GM23338 (cell line): ENCODE data around the gene CHST10. TPM values are rescaled to one million over a fixed set of nuclear protein-coding genes. Genes with fewer than 3 reads are reported as not detected.

Experiments used
- ATAC-seq: fragments of 200-7000 bp; cut with Tn5 transposase; 3 replicates; pipeline ENCODE4 v1.9.1; 2020
- DNase-seq: peaks from one replicate; pipeline ENCODE4 v3.0.0-alpha.2; 2015; ENCODE audit warnings: low spot score
- H2AFZ ChIP-seq: fragments of 200-600 bp; sonication (generic); 2 replicates; pipeline ENCODE4 v1.8.0; 2016; ENCODE audit warnings: antibody characterized with exemption, mild to moderate bottlenecking, moderate library complexity
- H3F3A ChIP-seq: fragments of 200-600 bp; sonication (generic); replicated peaks from 2 replicates; pipeline ENCODE4 v1.8.0; 2017; ENCODE audit warnings: antibody characterized with exemption, mixed run types, low read depth
- H3K27ac ChIP-seq: fragments of 200-600 bp; sonication (generic); 2 replicates; pipeline ENCODE4 v1.6.1; 2016; ENCODE audit warnings: low read depth
- H3K27me3 ChIP-seq: fragments of 200-600 bp; sonication (generic); 2 replicates; pipeline ENCODE4 v1.8.0; 2016; ENCODE audit warnings: mild to moderate bottlenecking, mixed run types, moderate library complexity; ENCODE audit not compliant: insufficient read depth
- H3K36me3 ChIP-seq: fragments of 200-600 bp; sonication (generic); 2 replicates; pipeline ENCODE4 v1.8.0; 2016; ENCODE audit warnings: mild to moderate bottlenecking; ENCODE audit not compliant: insufficient read depth
- H3K4me1 ChIP-seq: fragments of 200-600 bp; sonication (generic); 2 replicates; pipeline ENCODE4 v1.8.0; 2016; ENCODE audit warnings: mild to moderate bottlenecking, moderate library complexity; ENCODE audit not compliant: insufficient read depth
- H3K4me2 ChIP-seq: fragments of 200-600 bp; sonication (generic); 2 replicates; pipeline ENCODE4 v1.7.1; 2017; ENCODE audit warnings: mixed run types
- H3K4me3 ChIP-seq: fragments of 200-600 bp; sonication (generic); 2 replicates; pipeline ENCODE4 v1.6.1; 2016; ENCODE audit warnings: mixed run types
- H3K79me2 ChIP-seq: fragments of 200-600 bp; sonication (generic); replicated peaks from 2 replicates; pipeline ENCODE4 v1.8.0; 2017; ENCODE audit warnings: mild to moderate bottlenecking; ENCODE audit not compliant: insufficient read depth
- H3K9me2 ChIP-seq: fragments of 200-600 bp; sonication (generic); 2 replicates; pipeline ENCODE4 v1.8.0; 2017; ENCODE audit not compliant: insufficient read depth
- H4K20me1 ChIP-seq: fragments of 200-600 bp; sonication (generic); replicated peaks from 2 replicates; pipeline ENCODE4 v1.8.0; 2017; ENCODE audit warnings: mild to moderate bottlenecking; ENCODE audit not compliant: insufficient read depth
- H3K27ac Mint-ChIP-seq: 2 replicates; pipeline ENCODE4 v1.8.0; 2020; ENCODE audit warnings: inconsistent platforms, mild to moderate bottlenecking, moderate library complexity, mixed read lengths
- H3K27me3 Mint-ChIP-seq: 3 replicates; pipeline ENCODE4 v1.8.0; 2022; ENCODE audit warnings: low read depth, mild to moderate bottlenecking, moderate library complexity, mixed read lengths, inconsistent platforms; ENCODE audit not compliant: insufficient read depth, poor library complexity
- H3K36me3 Mint-ChIP-seq: 3 replicates; pipeline ENCODE4 v1.8.0; 2021; ENCODE audit warnings: low read depth, mild to moderate bottlenecking, inconsistent platforms, moderate library complexity, mixed read lengths
- H3K4me1 Mint-ChIP-seq: 3 replicates; pipeline ENCODE4 v1.8.0; 2020; ENCODE audit warnings: mild to moderate bottlenecking, inconsistent platforms, mixed read lengths
- H3K4me3 Mint-ChIP-seq: 3 replicates; pipeline ENCODE4 v1.8.0; 2021; ENCODE audit warnings: moderate library complexity, mild to moderate bottlenecking, inconsistent platforms, mixed read lengths
- H3K9me3 Mint-ChIP-seq: 3 replicates; pipeline ENCODE4 v1.8.0; 2020; ENCODE audit warnings: moderate library complexity, mild to moderate bottlenecking, inconsistent platforms, mixed read lengths
- CREB1 ChIP-seq: fragments of 250-450 bp; sonication (Bioruptor Pico); IDR thresholded peaks from 2 replicates; pipeline ENCODE4 v1.5.0; 2020; ENCODE audit warnings: low read depth, mild to moderate bottlenecking, moderate library complexity
- CTCF ChIP-seq, 2 experiments: fragments of 200-600 bp in 1 of 2; sonication (generic) in 1 of 2; conservative IDR thresholded peaks; 2 replicates each; pipeline versions ENCODE4 v1.5.1 to v1.6.1; 2016 to 2017; ENCODE audit warnings: antibody characterized with exemption in 2 of 2, low read depth in 2 of 2, mild to moderate bottlenecking in 2 of 2, moderate library complexity in 1 of 2
- EZH2phosphoT487 ChIP-seq: fragments of 200-600 bp; sonication (generic); IDR thresholded peaks from one replicate; pipeline ENCODE4 v1.8.1; 2018; ENCODE audit warnings: antibody characterized with exemption; ENCODE audit not compliant: unreplicated experiment
- JUNB ChIP-seq: IDR thresholded peaks from one replicate; pipeline ENCODE4 v1.6.1; 2016; ENCODE audit warnings: antibody characterized with exemption; ENCODE audit not compliant: unreplicated experiment
- NANOG ChIP-seq: IDR thresholded peaks from 2 replicates; pipeline ENCODE4 v1.6.1; 2016; ENCODE audit warnings: antibody characterized with exemption, borderline replicate concordance
- REST ChIP-seq: IDR thresholded peaks from one replicate; pipeline ENCODE4 v1.6.1; 2018; ENCODE audit warnings: antibody characterized with exemption; ENCODE audit not compliant: unreplicated experiment
- STAT1 ChIP-seq: IDR thresholded peaks from one replicate; pipeline ENCODE4 v1.6.1; 2016; ENCODE audit warnings: antibody characterized with exemption; ENCODE audit not compliant: unreplicated experiment
- ZNF114 ChIP-seq: fragments of 250-450 bp; sonication (Bioruptor Pico); IDR thresholded peaks from 2 replicates; pipeline ENCODE4 v1.5.0; 2020; ENCODE audit warnings: mild to moderate bottlenecking, moderate library complexity
- ZNF331 ChIP-seq: fragments of 250-450 bp; sonication (Bioruptor Pico); IDR thresholded peaks from 2 replicates; pipeline ENCODE4 v1.5.0; 2020; ENCODE audit warnings: low read depth, mild to moderate bottlenecking, moderate library complexity
- ZNF462 ChIP-seq: fragments of 250-450 bp; sonication (Bioruptor Pico); IDR thresholded peaks from 2 replicates; pipeline ENCODE4 v1.5.0; 2020; ENCODE audit warnings: mild to moderate bottlenecking, moderate library complexity
- polyA plus RNA-seq: library from polyadenylated mRNA; unstranded; fragments of >200 nt; fragmentation: Nextera tagmentation; extraction: Ambion mirVana; gene quantifications from 2 replicates; pipeline ENCODE4 v1.2.1, GENCODE V29; 2016
- total RNA-seq: library from RNA; depleted of rRNA; stranded (reverse); fragments of >200 nt; shearing (Covaris generic); gene quantifications from 2 replicates; pipeline ENCODE4 v1.2.3, GENCODE V29; 2014

Gene CHST10
- total and polyA plus RNA-seq, 2 experiments from 2014 or later, result 7.7 to 24.5 TPM

- TF ChIP-seq REST (no peak), CTCF (conservative IDR thresholded peaks at IDR 0.05; ENCODE audit: low read depth in 2 of 2) (no peak), CREB1 (no peak), ZNF114 (CRISPR knock-in tag) (no peak), STAT1 (no peak), JUNB (no peak)
Observed at GRCh38 chr2:100425573-100426383, 8.3 kb upstream of the CHST10 start (continued).

- no peaks in the 10 kb centered on the region for H3K27me3 ChIP-seq
- Mint-ChIP-seq H3K27me3 (peaks cover 4% of the 10 kb centered on the region), H3K4me3 (no peak overlapping the region), H3K9me3 (no peaks in the 10 kb centered on the region; the same call in 2 of the 3 replicates), H3K36me3 (no peaks in the 10 kb centered on the region), H3K27ac (no peak overlapping the region), H3K4me1 (peaks cover 9% of the 10 kb centered on the region)
- H3K4me1 ChIP-seq, result no peaks in the 10 kb centered on the region
- H3F3A ChIP-seq, result no peaks in the 10 kb centered on the region
- no peaks in the 10 kb centered on the region for H3K36me3 ChIP-seq
- ATAC-seq (no peak), DNase-seq (no peak)
- H2AFZ ChIP-seq, result no peak overlapping the region
- no peak overlapping the region for H3K4me3 ChIP-seq
- H3K9me2 ChIP-seq, result no peaks in the 10 kb centered on the region; the same call in 1 of the 2 replicates
- H3K27ac ChIP-seq, result no peak overlapping the region
- no peaks in the 10 kb centered on the region for H4K20me1 ChIP-seq
- no peaks in the 10 kb centered on the region for H3K79me2 ChIP-seq
- H3K4me2 ChIP-seq, result no peak overlapping the region
- TF ChIP-seq ZNF462 (CRISPR knock-in tag), result no peak
- no peak for TF ChIP-seq JUNB
- no peak for TF ChIP-seq CTCF (conservative IDR thresholded peaks at IDR 0.05; ENCODE audit: low read depth in 2 of 2)
- TF ChIP-seq EZH2phosphoT487, result no peak
- TF ChIP-seq ZNF331 (CRISPR knock-in tag), result no peak
- TF ChIP-seq NANOG, result no peak
Observed at GRCh38 chr2:100425107-100425506, 7.6 kb upstream of the CHST10 start.
